Heart right ventricle (tissue), 16 donors: ENCODE results near the gene ADM2. TPM values are rescaled to one million over a fixed set of nuclear protein-coding genes. Genes with fewer than 3 reads are reported as not detected.
A peak's percentile ranks its signal among the peaks of the same experiment; 100 is the strongest.

Source experiments
- ATAC-seq, 8 donors: fragments of 200-7000 bp; cut with Tn5 transposase; one replicate each; pipeline ENCODE4 v1.9.1; 2020; ENCODE audit warnings: mild to moderate bottlenecking in 8 of 8, moderate library complexity in 8 of 8, moderate number of reproducible peaks in 1 of 8
- DNase-seq, 2 donors: peaks; one replicate each; pipeline ENCODE4 v3.0.0-alpha.2; 2020
- H3K27ac ChIP-seq, 10 donors: fragments of 200-600 bp; sonication (generic) in 2 of 10; one replicate each; pipeline versions ENCODE4 v1.5.0 to v1.8.0; 2020 to 2022; ENCODE audit warnings: mild to moderate bottlenecking in 3 of 10
- H3K27me3 ChIP-seq, 7 donors: fragments of 200-600 bp; one replicate each; pipeline ENCODE4 v1.8.0; 2021 to 2022; ENCODE audit warnings: mild to moderate bottlenecking in 2 of 7
- H3K36me3 ChIP-seq, 9 donors: fragments of 200-600 bp; sonication (generic) in 1 of 9; one replicate each; pipeline versions ENCODE4 v1.5.0 to v1.8.0; 2020 to 2022; ENCODE audit warnings: mild to moderate bottlenecking in 2 of 9
- H3K4me1 ChIP-seq, 9 donors: fragments of 200-600 bp; sonication (generic) in 1 of 9; one replicate each; pipeline versions ENCODE4 v1.5.0 to v1.8.0; 2020 to 2022; ENCODE audit warnings: mild to moderate bottlenecking in 4 of 9
- H3K4me3 ChIP-seq, 10 donors: fragments of 200-600 bp; sonication (generic) in 2 of 10; one replicate each; pipeline versions ENCODE4 v1.5.0 to v1.8.0; 2020 to 2022; ENCODE audit warnings: mild to moderate bottlenecking in 7 of 10, moderate library complexity in 2 of 10
- H3K9me3 ChIP-seq, 11 donors: fragments of 200-600 bp in 10 of 11; sonication (generic) in 2 of 11; one replicate each; pipeline versions ENCODE4 v1.5.0 to v1.8.0; 2013 to 2022; ENCODE audit warnings: mild to moderate bottlenecking in 2 of 11, control low read depth in 1 of 11, moderate library complexity in 1 of 11
- WGBS, 2 donors: extraction: QIAGEN DNeasy Blood & Tissue Kit; methylation state at CpG; one replicate each; pipeline ENCODE4 v1.1.7; 2013; ENCODE audit warnings: inconsistent platforms in 1 of 2; 5-methylcytosine and 5-hydroxymethylcytosine counted together
- intact Hi-C, 10 donors: fragments of 100-400 bp; cut with DNase I; formaldehyde crosslinking; loops; one replicate each; pipeline versions ENCODE4 v1.11.1 to v1.14.2; 2022
- polyA plus RNA-seq, 2 donors: library from polyadenylated mRNA; stranded (reverse); fragments of 200-250 nt; gene quantifications; one replicate each; pipeline ENCODE4 v1.2.3, GENCODE V29; 2013
- total RNA-seq, 10 donors: library from RNA; stranded (reverse); fragmentation: NEBNext Ultra II Directional in 3 of 10; extraction: Animal tissue kit (Norgen Biotek cat#: 25700) in 3 of 10; gene quantifications; one replicate each; pipeline versions ENCODE4 v1.2.1 to v1.2.4, GENCODE V29; 2021 to 2023
- TF ChIP-seq, protein P1 (sequence below), 9 donors: fragments of 200-600 bp; sonication (generic) in 2 of 9; IDR thresholded peaks; one replicate each; pipeline versions ENCODE4 v1.5.0 to v1.8.0; 2021 to 2022; ENCODE audit warnings: antibody characterized with exemption in 9 of 9, mild to moderate bottlenecking in 5 of 9, moderate library complexity in 1 of 9
- donor health status: Arrhythmogenic right ventricular cardiomyopathy.
- donor health status: ischemic (EF 13 %, LVEDD 7.1; RV severe dilation, severe dysfunction).
- donor health status: healthy with polysubstance abuse.
- donor health status: DM: no; HTN: yes; CAD: no.
- donor health status: DM: no; HTN: no; CAD: no.
- donor health status: ischemic (EF 25% LVEDD 6.9; RV normal size, moderate dysfunction).
- donor health status: ischemic (EF 25% LVEDD 5.7; RV mildly dilated, moderate dysfunction).
- donor health status: healthy.
- donor health status: DM: yes; HTN: yes; CAD: no.
- donor health status: Ischemic cardiomyopathy.
- donor health status: ischemic (EF 35%, LVEDD 5.7; RV mildly dilated, moderate dysfunction).
- donor health status: nonischemic (EF 11% LVEDD 7.7; RV severe dilation, severe dysfunction).
- donor health status: DM: yes; HTN: yes; CAD: no.
- donor health status: PGD.
- donor health status: ischemic (EF 29% LVEDD 5.4; RV normal size, mild dysfunction).
- donor health status: nonischemic (EF 23%, LVEDD 6.1; RV moderate dilation, normal function).

The ADM2 gene
- total and polyA plus RNA-seq, 12 donors = 0.07 to 0.53 (median 0.15) TPM; not detected in 7

GRCh38 chr22:50504369-50505211 lies 23.2 kb downstream of the ADM2 start:
- Histone ChIP-seq H3K27ac (no peak overlapping the region), H3K4me3 (no peak overlapping the region), H3K36me3 (peaks cover 3 to 42% (median 18%) of the 10 kb centered on the region in 9 donors), H3K4me1 (peaks cover 13 to 31% (median 25%) of the 10 kb centered on the region in 9 donors), H3K9me3 (no peaks in the 10 kb centered on the region), H3K27me3 (no peaks in the 10 kb centered on the region)
- TF ChIP-seq, protein P1, sequence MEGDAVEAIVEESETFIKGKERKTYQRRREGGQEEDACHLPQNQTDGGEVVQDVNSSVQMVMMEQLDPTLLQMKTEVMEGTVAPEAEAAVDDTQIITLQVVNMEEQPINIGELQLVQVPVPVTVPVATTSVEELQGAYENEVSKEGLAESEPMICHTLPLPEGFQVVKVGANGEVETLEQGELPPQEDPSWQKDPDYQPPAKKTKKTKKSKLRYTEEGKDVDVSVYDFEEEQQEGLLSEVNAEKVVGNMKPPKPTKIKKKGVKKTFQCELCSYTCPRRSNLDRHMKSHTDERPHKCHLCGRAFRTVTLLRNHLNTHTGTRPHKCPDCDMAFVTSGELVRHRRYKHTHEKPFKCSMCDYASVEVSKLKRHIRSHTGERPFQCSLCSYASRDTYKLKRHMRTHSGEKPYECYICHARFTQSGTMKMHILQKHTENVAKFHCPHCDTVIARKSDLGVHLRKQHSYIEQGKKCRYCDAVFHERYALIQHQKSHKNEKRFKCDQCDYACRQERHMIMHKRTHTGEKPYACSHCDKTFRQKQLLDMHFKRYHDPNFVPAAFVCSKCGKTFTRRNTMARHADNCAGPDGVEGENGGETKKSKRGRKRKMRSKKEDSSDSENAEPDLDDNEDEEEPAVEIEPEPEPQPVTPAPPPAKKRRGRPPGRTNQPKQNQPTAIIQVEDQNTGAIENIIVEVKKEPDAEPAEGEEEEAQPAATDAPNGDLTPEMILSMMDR (IDR thresholded peaks at IDR 0.05) = no peak
- DNase-seq (no peak), ATAC-seq (no peak)
- WGBS, 2 donors = 95 to 96% methylated on average over 41 to 44 of the region's 44 CpGs
- intact Hi-C loops = loop anchor here in 4 of 10 donors (10.0 kb wide), 1 partner anchor 260 kb away; the partner anchor contains the start of gene TUBGCP6 (in 4 of the 4)

GRCh38 chr22:50505276-50505775 lies 24.0 kb downstream of the ADM2 start:
- TF ChIP-seq, protein P1 (IDR thresholded peaks at IDR 0.05) = no peak
- WGBS, 2 donors = 91 to 96% methylated on average over 14 of the region's 14 CpGs
- intact Hi-C loops = loop anchor here in 4 of 10 donors (10.0 kb wide), 1 partner anchor 261 kb away; the partner anchor contains the start of gene TUBGCP6 (in 4 of the 4)

GRCh38 chr22:50505776-50506610 lies 24.6 kb downstream of the ADM2 start:
- DNase-seq (no peak), ATAC-seq (peak in 1 of 8 donors; percentile 6)
- TF ChIP-seq, protein P1 (IDR thresholded peaks at IDR 0.05) = no peak
- Histone ChIP-seq H3K4me3 (peak overlapping the region in 9 of 10 donors; percentile 89 to 100 (median 95)), H3K27me3 (no peaks in the 10 kb centered on the region), H3K4me1 (peaks cover 13 to 33% (median 27%) of the 10 kb centered on the region in 9 donors), H3K27ac (peak overlapping the region in 1 of 10 donors; percentile 95), H3K9me3 (no peaks in the 10 kb centered on the region), H3K36me3 (peaks cover 3 to 51% (median 23%) of the 10 kb centered on the region in 9 donors)
- intact Hi-C loops = loop anchor here in 5 of 10 donors (2.0 to 10.0 kb wide), 2 partner anchors 31 to 261 kb away; partner anchors contain the start of genes TUBGCP6 (in 4 of the 5) and SBF1 (in 2 of the 5)
- WGBS, 2 donors = 88 to 90% methylated on average over 41 of the region's 41 CpGs

More at GRCh38 chr22:50505276-50505775, 24.0 kb downstream of the ADM2 start:
- Histone ChIP-seq H3K4me3 (no peak overlapping the region), H3K9me3 (no peaks in the 10 kb centered on the region), H3K4me1 (peaks cover 13 to 33% (median 27%) of the 10 kb centered on the region in 9 donors), H3K36me3 (peaks cover 3 to 44% (median 20%) of the 10 kb centered on the region in 9 donors), H3K27ac (no peak overlapping the region), H3K27me3 (no peaks in the 10 kb centered on the region)
- ATAC-seq (no peak), DNase-seq (no peak)
